H1 (cell line): ENCODE results near the gene OLA1.

Source experiments
- ASH2L ChIP-seq: fragments of 200-600, 300-600 bp; sonication (generic); IDR thresholded peaks from one replicate; pipeline ENCODE4 v1.7.1; 2017; ENCODE audit warnings: low read length
- HDAC2 ChIP-seq, 2 experiments: fragments of 300-600 bp in 1 of 2; sonication (generic) in 1 of 2; IDR thresholded peaks; 2 replicates each; pipeline ENCODE4 v1.6.1; 2011 to 2012; ENCODE audit warnings: low read depth in 2 of 2, low read length in 2 of 2, mild to moderate bottlenecking in 2 of 2, moderate library complexity in 2 of 2, borderline replicate concordance in 1 of 2, inconsistent platforms in 1 of 2
- JUND ChIP-seq: IDR thresholded peaks from 2 replicates; pipeline ENCODE4 v1.6.1; 2011; ENCODE audit warnings: mild to moderate bottlenecking, improper control_type of control experiment, low read length
- POLR2AphosphoS5 ChIP-seq: IDR thresholded peaks from 2 replicates; pipeline ENCODE4 v1.6.1; 2011; ENCODE audit warnings: low read depth, low read length
- TEAD4 ChIP-seq: IDR thresholded peaks from 2 replicates; pipeline ENCODE4 v1.6.1; 2012; ENCODE audit warnings: low read depth, low read length, inconsistent platforms, mixed read lengths
- YY1 ChIP-seq: IDR thresholded peaks from 2 replicates; pipeline ENCODE4 v1.6.1; 2011; ENCODE audit warnings: low read depth, mild to moderate bottlenecking, low read length
- TF ChIP-seq, protein P1 (sequence below), 3 experiments: IDR thresholded peaks; 1 replicate in 2 of 3; 2 replicates in 1 of 3; pipeline versions ENCODE4 v1.5.1 to v1.6.1; 2011; ENCODE audit warnings: low read length in 3 of 3, mild to moderate bottlenecking in 3 of 3, inconsistent platforms in 2 of 3, low read depth in 1 of 3, moderate library complexity in 1 of 3; ENCODE audit not compliant: insufficient read depth in 1 of 3; ENCODE audit errors: control extremely low read depth in 1 of 3
- TF ChIP-seq, protein P2 (sequence below): IDR thresholded peaks from 2 replicates; pipeline ENCODE4 v1.6.1; 2012; ENCODE audit warnings: low read length, inconsistent platforms
- TF ChIP-seq, protein P3 (sequence below): IDR thresholded peaks from 2 replicates; pipeline ENCODE4 v1.6.1; 2012; ENCODE audit warnings: inconsistent platforms

DNA sequence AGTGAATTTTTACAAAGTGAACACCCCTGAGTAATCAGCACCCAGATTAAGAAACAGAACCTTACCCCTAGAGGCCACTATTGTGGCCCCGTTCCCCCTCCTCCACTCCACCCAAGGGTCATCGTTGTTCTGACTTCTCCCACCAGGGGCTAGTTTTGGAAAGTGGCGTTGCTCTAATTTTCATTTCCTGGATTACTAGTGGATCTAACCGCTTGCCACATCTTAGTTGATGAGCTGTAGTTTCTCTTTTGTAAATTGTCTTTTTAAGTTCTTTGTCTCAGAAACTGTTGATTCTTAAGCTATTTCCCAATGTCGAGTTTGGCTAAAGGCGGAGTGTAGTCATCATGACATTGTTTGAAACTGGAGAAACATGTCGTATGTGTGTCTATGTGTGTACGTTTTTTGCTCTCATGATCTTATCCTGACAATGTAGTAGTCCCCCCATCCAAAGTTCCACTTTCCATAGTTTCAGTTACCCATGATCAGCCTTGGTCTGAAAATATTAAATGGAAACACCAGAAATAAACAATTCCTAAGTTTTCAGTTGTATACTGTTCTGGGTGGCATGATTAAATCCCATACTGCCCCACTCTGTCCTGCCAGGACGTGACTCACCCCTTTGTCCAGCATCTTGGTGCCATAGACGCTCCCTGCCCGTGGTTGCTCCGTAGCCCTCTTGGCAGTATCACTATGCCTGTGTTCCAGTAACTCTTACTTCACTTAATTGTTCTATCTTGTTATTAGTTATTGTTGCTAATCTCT, 212.2 kb downstream of the OLA1 start:
- TF ChIP-seq, protein P1, sequence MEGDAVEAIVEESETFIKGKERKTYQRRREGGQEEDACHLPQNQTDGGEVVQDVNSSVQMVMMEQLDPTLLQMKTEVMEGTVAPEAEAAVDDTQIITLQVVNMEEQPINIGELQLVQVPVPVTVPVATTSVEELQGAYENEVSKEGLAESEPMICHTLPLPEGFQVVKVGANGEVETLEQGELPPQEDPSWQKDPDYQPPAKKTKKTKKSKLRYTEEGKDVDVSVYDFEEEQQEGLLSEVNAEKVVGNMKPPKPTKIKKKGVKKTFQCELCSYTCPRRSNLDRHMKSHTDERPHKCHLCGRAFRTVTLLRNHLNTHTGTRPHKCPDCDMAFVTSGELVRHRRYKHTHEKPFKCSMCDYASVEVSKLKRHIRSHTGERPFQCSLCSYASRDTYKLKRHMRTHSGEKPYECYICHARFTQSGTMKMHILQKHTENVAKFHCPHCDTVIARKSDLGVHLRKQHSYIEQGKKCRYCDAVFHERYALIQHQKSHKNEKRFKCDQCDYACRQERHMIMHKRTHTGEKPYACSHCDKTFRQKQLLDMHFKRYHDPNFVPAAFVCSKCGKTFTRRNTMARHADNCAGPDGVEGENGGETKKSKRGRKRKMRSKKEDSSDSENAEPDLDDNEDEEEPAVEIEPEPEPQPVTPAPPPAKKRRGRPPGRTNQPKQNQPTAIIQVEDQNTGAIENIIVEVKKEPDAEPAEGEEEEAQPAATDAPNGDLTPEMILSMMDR (IDR thresholded peaks at IDR 0.05; ENCODE audit: control extremely low read depth in 1 of 3, insufficient read depth in 1 of 3, low read depth in 1 of 3, low read length in 3 of 3), result peak; percentile 42 to 83 (median 65)
- TF ChIP-seq POLR2AphosphoS5 (no peak), TEAD4 (no peak), ASH2L (no peak), JUND (no peak), YY1 (no peak), HDAC2 (IDR thresholded peaks at IDR 0.05; ENCODE audit: borderline replicate concordance in 1 of 2, low read depth in 2 of 2, low read length in 2 of 2) (no peak)
- TF ChIP-seq, protein P2, sequence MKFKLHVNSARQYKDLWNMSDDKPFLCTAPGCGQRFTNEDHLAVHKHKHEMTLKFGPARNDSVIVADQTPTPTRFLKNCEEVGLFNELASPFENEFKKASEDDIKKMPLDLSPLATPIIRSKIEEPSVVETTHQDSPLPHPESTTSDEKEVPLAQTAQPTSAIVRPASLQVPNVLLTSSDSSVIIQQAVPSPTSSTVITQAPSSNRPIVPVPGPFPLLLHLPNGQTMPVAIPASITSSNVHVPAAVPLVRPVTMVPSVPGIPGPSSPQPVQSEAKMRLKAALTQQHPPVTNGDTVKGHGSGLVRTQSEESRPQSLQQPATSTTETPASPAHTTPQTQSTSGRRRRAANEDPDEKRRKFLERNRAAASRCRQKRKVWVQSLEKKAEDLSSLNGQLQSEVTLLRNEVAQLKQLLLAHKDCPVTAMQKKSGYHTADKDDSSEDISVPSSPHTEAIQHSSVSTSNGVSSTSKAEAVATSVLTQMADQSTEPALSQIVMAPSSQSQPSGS, result no peak
- TF ChIP-seq, protein P3, sequence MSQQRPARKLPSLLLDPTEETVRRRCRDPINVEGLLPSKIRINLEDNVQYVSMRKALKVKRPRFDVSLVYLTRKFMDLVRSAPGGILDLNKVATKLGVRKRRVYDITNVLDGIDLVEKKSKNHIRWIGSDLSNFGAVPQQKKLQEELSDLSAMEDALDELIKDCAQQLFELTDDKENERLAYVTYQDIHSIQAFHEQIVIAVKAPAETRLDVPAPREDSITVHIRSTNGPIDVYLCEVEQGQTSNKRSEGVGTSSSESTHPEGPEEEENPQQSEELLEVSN, result no peak
